ENCODE measurements around the gene TACC3.

TACC3 gene

DNA sequence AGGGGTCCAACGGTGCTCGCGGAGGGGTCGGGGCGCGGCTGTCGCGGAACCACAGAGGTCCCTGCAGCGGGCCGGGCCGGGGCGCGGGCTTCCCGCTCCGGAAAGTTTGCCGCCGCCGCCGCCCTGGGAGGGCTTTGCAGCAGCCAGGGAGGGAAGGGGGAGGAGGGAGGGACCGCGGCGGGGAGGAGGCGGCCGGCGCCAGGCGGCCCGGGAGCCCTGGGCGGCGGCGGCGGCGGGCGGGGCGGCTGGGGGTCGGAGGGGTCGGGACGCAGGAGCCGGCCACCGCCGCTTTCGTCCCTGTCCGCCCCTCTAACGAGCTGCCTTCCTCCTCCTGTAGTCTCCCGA, 72.1 kb downstream of the TACC3 start:
- DNase-seq (ENCODE audit: extremely low spot score) = no peak
- TF ChIP-seq, protein P1, sequence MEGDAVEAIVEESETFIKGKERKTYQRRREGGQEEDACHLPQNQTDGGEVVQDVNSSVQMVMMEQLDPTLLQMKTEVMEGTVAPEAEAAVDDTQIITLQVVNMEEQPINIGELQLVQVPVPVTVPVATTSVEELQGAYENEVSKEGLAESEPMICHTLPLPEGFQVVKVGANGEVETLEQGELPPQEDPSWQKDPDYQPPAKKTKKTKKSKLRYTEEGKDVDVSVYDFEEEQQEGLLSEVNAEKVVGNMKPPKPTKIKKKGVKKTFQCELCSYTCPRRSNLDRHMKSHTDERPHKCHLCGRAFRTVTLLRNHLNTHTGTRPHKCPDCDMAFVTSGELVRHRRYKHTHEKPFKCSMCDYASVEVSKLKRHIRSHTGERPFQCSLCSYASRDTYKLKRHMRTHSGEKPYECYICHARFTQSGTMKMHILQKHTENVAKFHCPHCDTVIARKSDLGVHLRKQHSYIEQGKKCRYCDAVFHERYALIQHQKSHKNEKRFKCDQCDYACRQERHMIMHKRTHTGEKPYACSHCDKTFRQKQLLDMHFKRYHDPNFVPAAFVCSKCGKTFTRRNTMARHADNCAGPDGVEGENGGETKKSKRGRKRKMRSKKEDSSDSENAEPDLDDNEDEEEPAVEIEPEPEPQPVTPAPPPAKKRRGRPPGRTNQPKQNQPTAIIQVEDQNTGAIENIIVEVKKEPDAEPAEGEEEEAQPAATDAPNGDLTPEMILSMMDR (IDR thresholded peaks at IDR 0.05; ENCODE audit: control extremely low read depth, extremely low read depth, low read depth, missing control alignments) = no peak
- POLR2A ChIA-PET = interaction anchor here (0.6 kb wide), 1 partner anchor 11 kb away, joined by 3 read pairs; no protein-coding TSS in a partner anchor

DNA sequence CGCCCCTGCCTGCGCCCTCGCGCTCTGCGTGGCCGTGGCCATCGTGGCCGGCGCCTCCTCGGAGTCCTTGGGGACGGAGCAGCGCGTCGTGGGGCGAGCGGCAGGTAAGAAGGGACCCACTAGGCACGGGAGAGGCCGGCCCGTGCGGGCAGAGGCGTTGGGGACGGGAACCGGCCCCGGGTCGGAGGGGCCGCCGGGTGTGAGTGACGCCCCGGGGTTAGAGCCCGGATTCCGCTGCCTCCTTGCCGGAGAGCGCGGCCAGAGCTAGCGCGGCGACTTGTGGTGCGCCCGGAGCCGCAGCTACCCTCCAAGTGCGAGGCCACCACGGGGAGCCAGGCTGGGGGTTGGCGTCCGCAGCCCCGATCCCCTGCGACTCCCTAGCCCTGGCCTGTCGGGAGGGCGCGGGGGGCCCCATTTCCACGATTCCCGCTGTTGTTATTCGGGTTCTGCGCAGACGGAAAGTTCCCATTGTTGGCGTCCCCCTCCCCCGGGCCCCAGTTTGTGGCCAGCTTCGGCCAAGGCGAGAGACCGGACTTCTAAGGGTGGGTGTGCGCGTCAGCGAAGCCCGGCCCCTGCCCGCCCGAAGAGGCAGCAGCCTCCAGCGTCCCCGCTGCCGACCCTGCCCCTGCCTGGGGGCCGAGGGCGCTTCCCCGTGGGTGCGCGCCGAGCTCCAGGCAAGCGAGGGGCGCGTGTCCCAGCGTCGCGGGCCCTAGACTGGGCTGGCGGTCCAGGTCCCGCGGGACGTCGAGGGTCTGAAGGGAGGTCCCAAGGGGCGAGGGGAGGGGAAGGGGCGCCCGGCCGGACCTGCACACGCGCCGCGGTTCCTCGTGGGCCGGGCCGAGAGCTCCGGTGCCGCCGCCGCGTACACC, 72.9 kb downstream of the TACC3 start:
- ChIA-PET POLR2A (no interaction called here), CTCF (interaction anchor here (1.1 to 1.4 kb wide), 3 partner anchors 21 to 105 kb away, joined by 3 to 4 read pairs (median 3); no protein-coding TSS in a partner anchor)
- DNase-seq (ENCODE audit: extremely low spot score) = no peak
- TF ChIP-seq, protein P1 (IDR thresholded peaks at IDR 0.05; ENCODE audit: control extremely low read depth, extremely low read depth, low read depth, missing control alignments) = no peak

More for the DNA sequence above, 72.1 kb downstream of the TACC3 start:
- CTCF ChIA-PET = interaction anchor here (1.8 kb wide), 1 partner anchor 46 kb away, joined by 5 read pairs; no protein-coding TSS in a partner anchor

Data from GM10248 (cell line).